ENCODE data around the gene MEIOSIN.

DNA sequence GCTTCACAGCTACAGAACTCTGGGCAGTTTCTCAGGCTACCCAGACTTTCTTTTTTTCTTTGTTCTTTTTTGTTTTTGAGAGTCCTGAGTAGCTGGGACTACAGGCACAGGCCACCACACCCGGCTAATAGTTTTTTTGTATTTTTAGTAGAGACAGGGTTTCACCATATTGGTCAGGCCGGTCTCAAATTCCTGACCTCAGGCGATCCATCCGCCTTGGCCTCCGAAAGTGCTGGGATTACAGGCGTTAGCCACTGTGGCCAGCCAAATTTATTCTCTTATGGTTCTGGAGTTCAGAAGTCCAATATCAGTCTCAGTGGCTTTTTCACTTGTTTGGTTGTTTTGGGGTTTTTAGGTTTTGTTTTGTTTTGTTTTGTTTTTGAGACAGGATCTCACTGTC is 12.4 kb downstream of the MEIOSIN start:
- no peak for TF ChIP-seq POLR2A (IDR thresholded peaks at IDR 0.05)
- TF ChIP-seq, protein P1, sequence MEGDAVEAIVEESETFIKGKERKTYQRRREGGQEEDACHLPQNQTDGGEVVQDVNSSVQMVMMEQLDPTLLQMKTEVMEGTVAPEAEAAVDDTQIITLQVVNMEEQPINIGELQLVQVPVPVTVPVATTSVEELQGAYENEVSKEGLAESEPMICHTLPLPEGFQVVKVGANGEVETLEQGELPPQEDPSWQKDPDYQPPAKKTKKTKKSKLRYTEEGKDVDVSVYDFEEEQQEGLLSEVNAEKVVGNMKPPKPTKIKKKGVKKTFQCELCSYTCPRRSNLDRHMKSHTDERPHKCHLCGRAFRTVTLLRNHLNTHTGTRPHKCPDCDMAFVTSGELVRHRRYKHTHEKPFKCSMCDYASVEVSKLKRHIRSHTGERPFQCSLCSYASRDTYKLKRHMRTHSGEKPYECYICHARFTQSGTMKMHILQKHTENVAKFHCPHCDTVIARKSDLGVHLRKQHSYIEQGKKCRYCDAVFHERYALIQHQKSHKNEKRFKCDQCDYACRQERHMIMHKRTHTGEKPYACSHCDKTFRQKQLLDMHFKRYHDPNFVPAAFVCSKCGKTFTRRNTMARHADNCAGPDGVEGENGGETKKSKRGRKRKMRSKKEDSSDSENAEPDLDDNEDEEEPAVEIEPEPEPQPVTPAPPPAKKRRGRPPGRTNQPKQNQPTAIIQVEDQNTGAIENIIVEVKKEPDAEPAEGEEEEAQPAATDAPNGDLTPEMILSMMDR (IDR thresholded peaks at IDR 0.05) = no peak

Measured in heart left ventricle (tissue), 13 donors.